Natural killer cell (primary cell): Measurements from ENCODE around the gene TMTC2. TPM values are rescaled to one million over a fixed set of nuclear protein-coding genes. Genes with fewer than 3 reads are reported as not detected.

Experiments used
- ATAC-seq, 3 donors: fragments of 150-1000 bp in 2 of 3; fragments of 200-7000 bp in 1 of 3; cut with Tn5 transposase; 1 replicate in 1 of 3; 2 replicates in 2 of 3; pipeline ENCODE4 v1.10.0; 2021; ENCODE audit warnings: mild to moderate bottlenecking in 2 of 3, moderate library complexity in 2 of 3
- DNase-seq, 2 donors: peaks; one replicate each; pipeline versions ENCODE4 v3.0.0 to v3.0.0-alpha.2; 2013 to 2021; ENCODE audit warnings: mixed read lengths in 1 of 2
- H3K27ac ChIP-seq: one replicate; pipeline ENCODE4 v1.5.1; 2013; ENCODE audit warnings: mild to moderate bottlenecking, low read length
- H3K27me3 ChIP-seq: one replicate; pipeline ENCODE4 v1.6.1; 2013; ENCODE audit warnings: low read length; ENCODE audit not compliant: control insufficient read depth, insufficient read depth
- H3K36me3 ChIP-seq: one replicate; pipeline ENCODE4 v1.6.1; 2013; ENCODE audit warnings: low read length; ENCODE audit not compliant: control insufficient read depth, insufficient read depth
- H3K4me1 ChIP-seq: one replicate; pipeline ENCODE4 v1.6.1; 2013; ENCODE audit warnings: low read length; ENCODE audit not compliant: control insufficient read depth, insufficient read depth
- H3K4me3 ChIP-seq: one replicate; pipeline ENCODE4 v1.5.1; 2013; ENCODE audit warnings: low read length
- H3K9me3 ChIP-seq: one replicate; pipeline ENCODE4 v1.6.1; 2013; ENCODE audit warnings: low read length; ENCODE audit not compliant: control insufficient read depth, insufficient read depth
- H3K27ac Mint-ChIP-seq, 2 donors: one replicate each; pipeline ENCODE4 v1.8.0; 2022; ENCODE audit warnings: mild to moderate bottlenecking in 2 of 2, mixed read lengths in 2 of 2, moderate library complexity in 1 of 2
- H3K27me3 Mint-ChIP-seq, 2 donors: one replicate each; pipeline ENCODE4 v1.8.0; 2022; ENCODE audit warnings: low read depth in 2 of 2, mixed read lengths in 2 of 2
- H3K36me3 Mint-ChIP-seq: one replicate; pipeline ENCODE4 v1.8.0; 2022; ENCODE audit warnings: mixed read lengths
- H3K4me1 Mint-ChIP-seq, 2 donors: one replicate each; pipeline ENCODE4 v1.8.0; 2022; ENCODE audit warnings: mixed read lengths in 2 of 2
- H3K4me3 Mint-ChIP-seq: one replicate; pipeline ENCODE4 v1.8.0; 2022; ENCODE audit warnings: mild to moderate bottlenecking, moderate library complexity, mixed read lengths
- H3K9me3 Mint-ChIP-seq, 2 donors: one replicate each; pipeline ENCODE4 v1.8.0; 2022; ENCODE audit warnings: mixed read lengths in 2 of 2
- WGBS: methylation state at CpG from one replicate; pipeline ENCODE4 v1.1.7; 2013; ENCODE audit warnings: missing lambda C conversion rate; ENCODE audit not compliant: insufficient coverage; 5-methylcytosine and 5-hydroxymethylcytosine counted together
- intact Hi-C: fragments of 100-400 bp; cut with micrococcal nuclease; formaldehyde crosslinking; loops from one replicate; pipeline ENCODE4 v1.14.2; 2022
- total RNA-seq, 4 donors: library from RNA; stranded (reverse); fragments of 120-200 nt in 1 of 4; gene quantifications; one replicate each; pipeline versions ENCODE4 v1.2.3 to v1.2.4, GENCODE V29; 2013 to 2022
- TF ChIP-seq, protein P1 (sequence below): fragments of 200-600 bp; IDR thresholded peaks from one replicate; pipeline ENCODE4 v1.8.0; 2022; ENCODE audit warnings: antibody characterized with exemption

The TMTC2 gene
- total RNA-seq, 3 donors from 2014 or later (not counting 1 experiment from before 2014, with no cell fraction given): 1.4 to 2.3 (median 1.6) TPM

GRCh38 chr12:83122623-83122934 lies 435.9 kb downstream of the TMTC2 start:
- Histone ChIP-seq H3K4me1 (no peaks in the 10 kb centered on the region), H3K27me3 (no peaks in the 10 kb centered on the region), H3K27ac (no peak overlapping the region), H3K9me3 (no peaks in the 10 kb centered on the region), H3K4me3 (no peak overlapping the region), H3K36me3 (no peaks in the 10 kb centered on the region)
- intact Hi-C loops: no loop called here
- TF ChIP-seq, protein P1, sequence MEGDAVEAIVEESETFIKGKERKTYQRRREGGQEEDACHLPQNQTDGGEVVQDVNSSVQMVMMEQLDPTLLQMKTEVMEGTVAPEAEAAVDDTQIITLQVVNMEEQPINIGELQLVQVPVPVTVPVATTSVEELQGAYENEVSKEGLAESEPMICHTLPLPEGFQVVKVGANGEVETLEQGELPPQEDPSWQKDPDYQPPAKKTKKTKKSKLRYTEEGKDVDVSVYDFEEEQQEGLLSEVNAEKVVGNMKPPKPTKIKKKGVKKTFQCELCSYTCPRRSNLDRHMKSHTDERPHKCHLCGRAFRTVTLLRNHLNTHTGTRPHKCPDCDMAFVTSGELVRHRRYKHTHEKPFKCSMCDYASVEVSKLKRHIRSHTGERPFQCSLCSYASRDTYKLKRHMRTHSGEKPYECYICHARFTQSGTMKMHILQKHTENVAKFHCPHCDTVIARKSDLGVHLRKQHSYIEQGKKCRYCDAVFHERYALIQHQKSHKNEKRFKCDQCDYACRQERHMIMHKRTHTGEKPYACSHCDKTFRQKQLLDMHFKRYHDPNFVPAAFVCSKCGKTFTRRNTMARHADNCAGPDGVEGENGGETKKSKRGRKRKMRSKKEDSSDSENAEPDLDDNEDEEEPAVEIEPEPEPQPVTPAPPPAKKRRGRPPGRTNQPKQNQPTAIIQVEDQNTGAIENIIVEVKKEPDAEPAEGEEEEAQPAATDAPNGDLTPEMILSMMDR: no peak
- Mint-ChIP-seq H3K4me1 (no peaks in the 10 kb centered on the region), H3K27ac (no peak overlapping the region), H3K27me3 (no peaks in the 10 kb centered on the region), H3K36me3 (peaks cover 18% of the 10 kb centered on the region), H3K9me3 (peaks cover 13 to 24% of the 10 kb centered on the region in 2 donors), H3K4me3 (no peak overlapping the region)
- ATAC-seq (no peak), DNase-seq (no peak)
- 97% methylated on average over 3 of the region's 3 CpGs for WGBS

DNA sequence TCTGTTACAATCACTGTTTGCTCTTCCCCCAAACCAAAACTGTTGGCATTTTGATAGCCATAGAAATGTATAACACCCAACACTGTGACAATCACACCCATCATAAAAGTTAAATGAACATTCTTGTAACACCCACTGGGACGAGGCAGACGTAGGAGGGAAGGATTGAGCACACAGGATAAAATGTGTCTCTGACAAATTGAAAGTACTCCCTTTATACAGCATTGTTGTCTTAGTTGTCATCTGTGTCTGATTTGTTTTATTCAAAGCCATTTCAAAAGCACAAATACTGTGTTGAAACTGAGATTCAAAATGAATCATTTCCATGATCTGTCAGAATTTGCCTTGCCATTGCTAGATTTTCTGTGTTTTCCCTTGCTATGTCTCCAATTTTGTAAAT lies 436.3 kb downstream of the TMTC2 start:
- no CpG with 5 or more reads among the region's 2 CpGs for WGBS
- intact Hi-C loops: no loop called here
- no peaks in the 10 kb centered on the region for H3K9me3 ChIP-seq
- no peaks in the 10 kb centered on the region for H3K27me3 ChIP-seq
- TF ChIP-seq, protein P1: no peak
- DNase-seq (no peak), ATAC-seq (no peak)
- no peaks in the 10 kb centered on the region for H3K4me1 Mint-ChIP-seq
- no peak overlapping the region for H3K4me3 ChIP-seq
- H3K4me3 Mint-ChIP-seq: no peak overlapping the region
- peaks cover 12 to 25% of the 10 kb centered on the region in 2 donors for H3K9me3 Mint-ChIP-seq
- H3K36me3 ChIP-seq: no peaks in the 10 kb centered on the region
- no peaks in the 10 kb centered on the region for H3K4me1 ChIP-seq
- H3K27ac ChIP-seq: no peak overlapping the region
- H3K36me3 Mint-ChIP-seq: peaks cover 18% of the 10 kb centered on the region
- no peaks in the 10 kb centered on the region for H3K27me3 Mint-ChIP-seq
- no peak overlapping the region for H3K27ac Mint-ChIP-seq

DNA sequence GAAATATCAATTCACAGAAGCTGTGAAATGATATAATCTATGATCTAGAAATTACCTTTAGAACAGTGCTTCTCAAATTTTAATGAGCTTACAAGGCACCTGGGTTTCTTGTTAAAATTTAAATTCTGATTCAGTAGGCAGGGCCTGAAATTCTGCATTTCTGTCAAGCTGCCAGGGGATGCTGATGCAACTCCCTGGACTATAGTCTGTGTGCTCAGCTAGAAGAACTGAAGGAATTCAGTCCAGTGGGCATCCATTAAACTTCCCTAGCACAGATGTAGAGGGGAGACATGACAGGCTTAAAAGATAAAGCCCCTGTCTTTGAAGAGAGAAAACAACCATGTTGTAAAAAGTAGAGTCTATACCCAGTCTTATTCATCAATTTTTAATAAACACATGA lies 441.8 kb downstream of the TMTC2 start:
- DNase-seq (no peak), ATAC-seq (no peak)
- intact Hi-C loops: no loop called here
- Mint-ChIP-seq H3K4me3 (no peak overlapping the region), H3K4me1 (no peaks in the 10 kb centered on the region), H3K27ac (no peak overlapping the region), H3K9me3 (peaks cover 2 to 12% of the 10 kb centered on the region in 2 donors), H3K27me3 (no peaks in the 10 kb centered on the region), H3K36me3 (peaks cover 6% of the 10 kb centered on the region)
- no peak overlapping the region for H3K4me3 ChIP-seq
- H3K36me3 ChIP-seq: no peaks in the 10 kb centered on the region
- H3K27ac ChIP-seq: no peak overlapping the region
- TF ChIP-seq, protein P1: no peak
- H3K9me3 ChIP-seq: no peaks in the 10 kb centered on the region
- no peaks in the 10 kb centered on the region for H3K27me3 ChIP-seq
- H3K4me1 ChIP-seq: no peaks in the 10 kb centered on the region

GRCh38 chr12:83130178-83130577 lies 443.5 kb downstream of the TMTC2 start:
- no peak overlapping the region for H3K27ac Mint-ChIP-seq
- 91% methylated on average over 2 of the region's 2 CpGs for WGBS
- H3K36me3 Mint-ChIP-seq: no peaks in the 10 kb centered on the region
- TF ChIP-seq, protein P1: no peak
- H3K4me1 Mint-ChIP-seq: no peaks in the 10 kb centered on the region
- no peak for ATAC-seq
- H3K4me3 ChIP-seq: no peak overlapping the region
- intact Hi-C loops: no loop called here
- H3K27me3 Mint-ChIP-seq: no peaks in the 10 kb centered on the region
- H3K4me3 Mint-ChIP-seq: no peak overlapping the region
- H3K4me1 ChIP-seq: no peaks in the 10 kb centered on the region
- H3K27ac ChIP-seq: no peak overlapping the region
- H3K36me3 ChIP-seq: no peaks in the 10 kb centered on the region
- no peak for DNase-seq
- no peaks in the 10 kb centered on the region for H3K9me3 ChIP-seq
- no peaks in the 10 kb centered on the region for H3K27me3 ChIP-seq
- H3K9me3 Mint-ChIP-seq: peaks cover 0 to 5% of the 10 kb centered on the region in 2 donors
